C4-2B (cell line): ENCODE results near the gene LRRC10B.

Experiments
- ZFX ChIP-seq: fragments of 450-650 bp; IDR thresholded peaks from 2 replicates; pipeline ENCODE4 v1.6.1; 2017
- TF ChIP-seq, protein P1 (sequence below): fragments of 450-650 bp; conservative IDR thresholded peaks from 2 replicates; pipeline ENCODE4 v1.5.1; 2017; ENCODE audit warnings: mild to moderate bottlenecking

- TF ChIP-seq, protein P1, sequence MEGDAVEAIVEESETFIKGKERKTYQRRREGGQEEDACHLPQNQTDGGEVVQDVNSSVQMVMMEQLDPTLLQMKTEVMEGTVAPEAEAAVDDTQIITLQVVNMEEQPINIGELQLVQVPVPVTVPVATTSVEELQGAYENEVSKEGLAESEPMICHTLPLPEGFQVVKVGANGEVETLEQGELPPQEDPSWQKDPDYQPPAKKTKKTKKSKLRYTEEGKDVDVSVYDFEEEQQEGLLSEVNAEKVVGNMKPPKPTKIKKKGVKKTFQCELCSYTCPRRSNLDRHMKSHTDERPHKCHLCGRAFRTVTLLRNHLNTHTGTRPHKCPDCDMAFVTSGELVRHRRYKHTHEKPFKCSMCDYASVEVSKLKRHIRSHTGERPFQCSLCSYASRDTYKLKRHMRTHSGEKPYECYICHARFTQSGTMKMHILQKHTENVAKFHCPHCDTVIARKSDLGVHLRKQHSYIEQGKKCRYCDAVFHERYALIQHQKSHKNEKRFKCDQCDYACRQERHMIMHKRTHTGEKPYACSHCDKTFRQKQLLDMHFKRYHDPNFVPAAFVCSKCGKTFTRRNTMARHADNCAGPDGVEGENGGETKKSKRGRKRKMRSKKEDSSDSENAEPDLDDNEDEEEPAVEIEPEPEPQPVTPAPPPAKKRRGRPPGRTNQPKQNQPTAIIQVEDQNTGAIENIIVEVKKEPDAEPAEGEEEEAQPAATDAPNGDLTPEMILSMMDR = no peak
- no peak for TF ChIP-seq ZFX
Observed at GRCh38 chr11:61499816-61500491, 8.6 kb upstream of the LRRC10B start.
